C1 segment of cervical spinal cord (tissue), 14 donors: ENCODE measurements around the gene HIVEP3.
A peak's percentile ranks its signal among the peaks of the same experiment; 100 is the strongest.

Experiments
- DNase-seq, 14 donors: peaks; one replicate each; lab custom pipeline; 2025; lab: John Stamatoyannopoulos, UW

The HIVEP3 gene

DNA sequence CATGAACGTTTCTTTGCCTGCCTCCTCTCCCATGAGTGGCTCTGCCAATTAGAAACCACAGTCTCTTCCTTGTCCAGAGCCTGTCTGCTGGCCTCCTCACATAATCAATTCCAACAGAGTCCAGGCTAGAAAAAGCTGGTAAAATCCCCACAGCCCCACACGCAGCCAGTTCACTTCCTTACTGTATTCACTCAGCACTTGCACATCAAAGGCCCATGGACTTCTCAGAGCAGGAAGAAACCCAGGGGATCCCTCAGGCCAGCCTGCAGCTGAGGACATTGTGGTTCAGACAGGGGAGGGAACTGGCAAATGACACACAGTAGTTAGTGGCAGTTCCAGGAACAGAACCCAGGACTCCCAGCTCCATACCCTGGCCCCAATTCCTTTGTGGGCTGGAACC, 262.7 kb downstream of the HIVEP3 start:
- DNase-seq = peak in 1 of 14 donors; percentile 21

DNA sequence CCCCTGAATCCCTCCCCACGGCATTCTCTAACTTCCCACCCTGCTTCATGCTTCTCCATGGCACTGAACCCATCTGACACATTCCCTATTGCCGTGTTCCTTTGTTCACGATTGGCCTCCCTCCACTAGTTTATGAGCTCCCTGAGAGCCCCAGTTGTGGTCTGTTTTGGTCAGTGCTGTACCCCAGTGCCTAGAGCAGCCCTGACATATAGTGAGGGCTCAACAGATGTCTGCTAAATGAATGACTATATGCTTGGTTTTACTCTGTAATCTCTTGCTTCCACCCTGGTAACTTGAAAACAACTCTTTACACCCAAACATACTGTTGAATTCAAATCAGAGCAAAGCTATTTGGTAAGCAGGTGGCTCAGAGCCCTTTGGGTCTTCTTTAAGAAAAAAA, 263.1 kb downstream of the HIVEP3 start:
- DNase-seq = no peak

DNA sequence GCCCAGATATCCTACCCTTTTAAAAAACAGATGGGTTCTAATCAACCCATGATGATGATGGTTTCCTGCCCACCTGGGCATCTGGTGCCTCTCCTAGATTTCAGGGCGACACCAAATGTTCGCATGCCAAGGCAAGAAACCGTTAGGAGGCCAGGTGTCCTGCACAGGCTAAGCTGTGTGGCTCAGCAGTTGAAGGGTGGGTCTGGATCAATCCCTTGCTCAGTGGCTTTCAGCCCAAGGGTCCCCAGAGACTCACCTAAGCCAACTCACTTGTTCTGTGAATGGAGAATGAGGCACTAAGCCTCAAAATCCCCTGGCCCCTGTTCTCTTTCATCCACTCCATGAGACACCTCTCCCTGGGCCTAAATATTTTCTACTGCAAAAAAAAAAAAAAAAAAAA, 265.1 kb downstream of the HIVEP3 start:
- no peak for DNase-seq

DNA sequence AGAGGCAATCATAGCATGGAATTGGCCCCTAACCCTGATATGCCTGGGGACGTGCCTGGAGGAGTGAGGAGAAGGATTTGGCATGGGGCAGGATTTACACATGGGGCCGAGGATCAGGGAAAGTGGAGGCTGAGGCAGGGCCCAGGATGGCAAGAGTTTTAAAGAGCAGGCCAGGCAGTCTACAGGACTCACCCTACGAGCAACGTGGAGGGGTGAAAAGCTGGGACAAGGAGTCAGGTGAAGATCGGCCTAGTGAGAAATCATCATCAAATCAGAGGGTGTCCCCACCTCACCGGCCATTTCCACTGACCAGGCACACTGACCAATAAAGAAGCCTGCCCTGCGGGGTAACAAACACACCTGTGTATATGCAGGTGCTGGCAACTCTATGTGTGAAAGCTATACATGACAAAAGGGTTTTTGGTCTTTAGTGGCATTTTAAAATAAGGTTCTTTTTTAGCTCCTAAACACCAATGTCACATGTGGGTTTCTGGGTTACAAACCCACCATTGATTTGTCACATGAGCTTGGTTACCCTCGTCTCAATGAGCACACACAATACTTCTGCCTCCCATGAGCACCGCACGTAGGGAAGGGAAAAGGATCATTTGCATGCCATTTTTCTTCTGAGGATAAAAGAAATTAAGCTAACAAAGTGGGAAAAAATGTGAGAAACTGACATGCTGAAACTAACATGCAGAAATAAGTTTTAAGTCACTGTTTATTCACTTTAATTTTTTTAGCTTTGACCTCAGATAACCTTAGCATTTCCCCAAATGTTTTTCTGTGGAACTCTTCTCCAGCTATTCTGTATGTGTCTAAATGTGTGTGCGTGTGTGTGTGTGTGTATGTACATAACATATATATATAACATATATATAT, 266.1 kb downstream of the HIVEP3 start:
- no peak for DNase-seq

DNA sequence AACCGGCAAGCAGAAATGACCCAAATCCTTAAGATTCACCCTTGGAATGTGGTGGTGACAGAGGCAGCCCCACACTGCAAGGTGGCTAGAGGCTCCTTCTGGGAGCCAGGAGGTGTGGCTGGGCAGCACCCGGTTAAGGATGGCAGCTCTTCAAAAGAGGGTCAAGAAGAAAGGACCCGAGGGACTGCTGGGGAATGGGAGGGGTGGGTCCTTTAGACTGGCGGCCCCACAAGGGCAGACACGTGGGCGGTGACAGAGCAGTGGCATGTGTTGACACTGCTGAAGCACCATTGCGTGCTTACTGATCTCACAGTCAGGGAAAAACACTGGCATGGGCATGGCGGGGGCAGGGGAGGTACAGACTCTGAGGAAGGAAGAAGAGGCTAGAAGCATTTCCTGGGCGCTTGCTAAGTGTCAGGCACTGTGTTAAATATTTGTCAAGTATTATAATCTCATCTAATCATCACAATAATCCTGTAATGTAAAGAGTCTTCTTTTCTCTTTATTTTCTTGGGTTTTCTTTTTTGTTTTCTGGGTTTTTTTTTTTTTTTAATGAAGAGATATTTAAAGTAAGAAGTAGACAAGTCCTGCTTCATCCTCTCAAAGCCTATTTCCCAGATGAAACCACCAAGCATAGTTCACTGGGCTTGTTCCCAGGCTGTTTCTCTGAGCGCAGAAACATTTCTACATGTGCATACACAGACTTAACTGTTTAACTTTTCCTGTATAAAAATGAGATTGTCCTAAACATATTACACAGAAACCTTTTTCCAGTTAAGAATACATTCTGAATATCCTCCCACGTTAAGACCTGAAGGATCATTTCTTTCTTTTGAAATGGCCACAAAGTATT, 268.5 kb downstream of the HIVEP3 start:
- DNase-seq = peak in 1 of 14 donors; percentile 14

DNA sequence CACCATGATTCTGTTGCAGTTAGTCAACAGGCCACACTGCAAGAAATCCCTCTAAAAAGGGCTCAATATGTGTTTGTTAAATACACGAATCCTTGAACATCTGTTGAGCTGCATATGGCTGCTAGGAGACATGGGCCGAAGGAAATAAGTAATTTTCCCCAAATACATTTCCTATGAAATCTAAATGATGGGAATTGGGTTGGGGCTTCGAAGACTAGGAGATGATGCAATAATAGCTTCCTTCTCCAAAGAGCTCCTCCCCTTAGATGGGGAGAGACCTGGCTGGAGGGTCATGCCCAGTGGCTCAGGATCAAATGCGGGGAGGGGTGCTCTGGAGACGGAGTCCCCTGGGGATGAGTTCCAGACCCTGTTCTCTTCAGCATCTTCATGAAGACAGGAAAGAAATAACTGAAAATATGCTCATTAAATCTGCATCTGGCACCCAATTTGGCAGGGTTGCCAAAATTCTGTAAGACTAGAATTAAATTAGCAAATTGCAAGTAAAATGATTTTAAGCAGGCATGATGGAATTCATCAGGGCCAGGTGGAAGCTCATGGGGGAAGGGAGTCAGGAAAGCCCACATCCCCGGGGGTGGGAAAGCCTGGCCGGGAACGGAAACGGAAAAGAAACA, 269.2 kb downstream of the HIVEP3 start:
- no peak for DNase-seq

DNA sequence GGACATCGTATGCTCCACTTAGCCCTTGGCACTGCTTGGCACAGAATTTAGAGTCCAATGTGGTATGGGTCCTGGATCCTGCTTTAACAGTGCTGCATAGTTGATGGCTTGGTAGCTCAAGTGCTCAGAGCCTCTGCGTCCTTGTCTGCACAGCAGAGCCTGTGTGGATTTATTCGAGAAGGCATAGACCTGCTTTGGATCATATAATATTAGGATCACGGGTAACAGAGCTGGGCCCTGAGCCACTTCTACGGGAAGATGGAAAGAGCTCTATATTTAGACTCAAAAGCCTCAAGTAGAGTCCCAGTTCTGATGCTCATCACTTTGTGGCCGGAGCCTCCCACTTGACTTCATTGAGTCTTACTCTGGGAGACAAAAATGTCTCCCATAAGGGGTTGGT, 269.9 kb downstream of the HIVEP3 start:
- no peak for DNase-seq

DNA sequence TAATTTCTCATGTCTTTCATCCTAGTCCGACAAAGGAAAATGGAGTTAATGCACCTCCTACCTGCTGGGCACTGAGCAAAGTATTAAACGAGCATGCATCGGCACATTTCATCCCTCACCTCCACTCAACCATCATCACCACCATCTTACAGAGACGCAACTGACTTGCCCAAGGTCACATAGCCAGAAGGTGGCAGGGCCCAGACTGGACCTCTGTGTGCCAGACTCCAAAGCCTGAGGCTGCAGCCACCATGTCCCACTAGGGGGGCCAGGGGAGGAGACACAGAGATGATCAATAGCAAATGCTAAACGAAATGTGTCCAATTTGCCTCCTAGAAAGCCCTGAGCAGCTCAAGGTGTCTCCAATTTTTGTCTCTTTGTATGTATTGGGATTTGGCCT, 270.5 kb downstream of the HIVEP3 start:
- no peak for DNase-seq

DNA sequence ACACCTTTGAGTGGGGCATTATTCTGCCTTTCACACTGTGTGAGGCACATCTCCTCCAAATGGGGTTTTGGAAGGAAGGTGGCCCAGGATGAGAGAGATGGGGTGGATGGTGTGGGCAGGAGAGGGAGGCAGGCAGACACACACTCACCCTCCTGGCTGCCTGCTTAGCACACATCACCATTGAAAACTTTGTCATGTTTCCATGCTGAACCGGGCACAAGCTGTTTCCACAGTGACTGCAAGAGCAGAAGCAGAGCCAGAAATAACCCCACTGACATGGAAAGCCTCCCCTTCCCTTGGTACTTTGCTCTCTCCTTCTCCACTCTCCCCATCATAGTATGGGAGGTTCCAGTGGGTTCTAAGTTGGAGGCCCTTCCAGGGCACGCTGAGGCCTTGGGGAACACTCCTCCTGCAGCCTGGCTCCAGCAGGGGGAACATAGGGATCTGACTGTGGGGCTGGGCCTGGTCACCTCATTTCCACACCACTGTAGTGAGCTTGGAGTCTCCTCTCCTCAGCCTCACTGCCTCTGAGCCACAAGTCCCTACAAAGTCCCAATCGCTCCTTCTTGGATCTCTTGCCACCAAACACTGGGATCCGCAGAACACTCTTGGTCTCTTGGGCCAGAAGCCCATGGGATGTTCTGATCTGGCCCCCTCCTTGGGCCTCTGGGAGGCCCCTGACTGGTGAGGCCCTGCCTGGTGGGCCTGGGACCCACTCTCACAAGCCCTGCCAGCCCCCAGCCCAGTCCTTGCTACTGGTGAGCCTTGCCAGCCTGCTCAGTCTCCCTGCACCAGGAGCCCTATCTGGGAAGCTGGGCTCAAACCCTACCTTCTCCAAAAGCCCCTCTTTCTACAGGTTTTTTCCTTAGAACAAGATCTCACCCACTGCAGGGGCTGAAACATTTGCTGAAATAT, 271.2 kb downstream of the HIVEP3 start:
- no peak for DNase-seq

DNA sequence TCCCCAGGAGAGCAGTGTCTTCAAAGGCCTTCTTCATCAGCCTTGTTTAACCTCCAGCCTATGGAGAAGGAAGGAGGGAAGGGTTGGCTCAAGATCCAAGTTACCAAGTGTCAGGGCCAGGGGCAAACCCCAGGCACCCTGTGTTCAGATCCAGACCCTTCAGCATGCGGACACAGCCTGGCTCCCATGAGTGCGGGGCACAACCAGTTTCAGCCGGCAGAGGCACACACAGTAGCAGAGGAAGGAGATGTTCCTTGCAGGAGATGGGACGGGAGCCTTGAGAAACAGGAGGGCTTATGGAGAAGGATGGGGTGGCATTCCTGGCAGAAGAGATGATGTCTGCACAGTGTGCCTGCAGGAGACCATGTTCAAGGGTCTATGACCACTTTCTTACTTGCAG, 272.5 kb downstream of the HIVEP3 start:
- DNase-seq = no peak

DNA sequence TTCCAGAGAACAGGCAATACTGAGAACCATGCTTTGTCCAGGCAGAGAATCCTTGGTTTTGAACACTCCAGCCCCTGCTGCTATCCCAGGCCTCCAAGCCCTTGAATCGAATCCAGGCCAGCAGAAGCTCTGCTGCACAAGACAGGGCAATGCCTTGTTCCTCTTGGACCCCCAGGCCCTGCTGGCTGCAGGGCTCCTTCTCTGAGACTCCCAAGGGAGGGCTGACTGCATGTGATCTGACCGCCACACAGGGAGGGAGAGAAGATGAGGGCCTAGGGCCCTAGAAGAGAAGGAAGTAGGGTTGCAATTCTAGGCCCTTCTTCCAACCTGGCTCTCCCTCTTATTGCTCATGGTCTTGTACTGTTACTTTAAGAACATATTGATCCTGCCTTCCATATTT, 273.7 kb downstream of the HIVEP3 start:
- no peak for DNase-seq

DNA sequence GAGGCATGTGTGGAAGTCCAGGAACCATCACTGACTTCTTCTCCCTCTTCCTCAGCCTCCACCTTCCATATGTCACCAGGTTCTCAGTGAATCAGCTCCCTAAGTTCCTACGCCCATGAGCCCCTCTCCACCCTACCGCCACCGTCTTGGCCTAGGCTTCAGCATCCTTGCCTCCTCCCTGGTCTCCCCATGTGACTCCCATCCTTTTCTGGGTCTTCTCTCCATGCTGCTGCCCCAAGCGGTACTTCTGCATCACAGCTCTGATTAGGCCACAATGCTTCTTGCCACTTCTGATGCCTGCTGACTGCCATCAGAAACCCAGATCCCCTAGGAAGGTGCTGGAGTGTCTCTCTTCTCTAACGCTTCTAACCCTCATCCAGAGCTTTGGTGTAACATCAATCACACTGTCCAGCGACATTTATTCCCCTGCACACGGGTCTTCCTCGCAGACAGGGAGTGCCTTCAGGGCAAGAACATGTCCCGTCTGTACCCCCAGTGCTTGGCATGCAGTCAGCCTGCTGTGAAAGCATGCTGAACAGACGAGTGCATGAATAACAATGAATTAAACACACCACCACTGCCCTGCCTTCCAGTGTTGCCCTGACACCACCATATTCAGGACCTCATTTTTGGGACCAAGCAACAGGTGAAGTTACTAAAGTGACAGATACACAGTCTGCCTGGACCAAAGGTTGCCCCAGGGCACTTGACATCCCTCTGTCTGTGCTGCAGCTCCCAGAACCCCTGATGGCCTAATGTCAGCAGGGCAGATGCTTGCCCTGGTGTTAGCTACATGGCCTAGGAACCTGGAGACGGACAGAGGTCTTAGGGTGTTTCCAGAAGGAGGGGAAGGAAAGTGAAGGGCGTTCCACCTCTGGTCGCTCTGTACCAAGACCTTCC, 275.6 kb downstream of the HIVEP3 start:
- no peak for DNase-seq

DNA sequence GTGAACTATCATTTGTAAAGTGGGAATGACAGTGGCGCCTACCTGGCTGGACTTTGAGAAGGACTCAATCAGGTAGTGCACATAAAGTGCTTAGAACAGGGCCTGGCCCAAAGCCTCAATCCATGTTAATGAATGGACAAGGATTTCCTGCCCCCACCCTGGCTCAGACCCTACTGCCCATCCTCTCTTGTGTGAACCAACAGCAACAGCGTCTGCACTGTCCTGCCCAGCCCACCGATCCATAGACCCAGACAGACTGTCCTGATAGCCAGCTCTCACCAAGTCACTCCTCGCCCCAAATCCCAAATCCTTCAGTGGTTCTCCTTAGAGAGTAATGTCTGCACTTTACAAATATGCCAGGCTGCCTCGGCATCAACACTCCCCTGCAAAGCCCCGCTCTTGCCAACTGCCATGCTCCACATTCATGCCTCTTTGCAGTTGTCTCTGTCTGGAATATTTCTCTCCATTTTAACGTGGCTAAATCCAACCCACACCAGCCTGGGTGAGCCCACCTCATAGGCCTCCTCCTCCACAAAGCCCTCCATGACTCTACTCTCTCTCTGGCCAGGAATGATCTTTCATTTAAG, 276.7 kb downstream of the HIVEP3 start:
- no peak for DNase-seq

DNA sequence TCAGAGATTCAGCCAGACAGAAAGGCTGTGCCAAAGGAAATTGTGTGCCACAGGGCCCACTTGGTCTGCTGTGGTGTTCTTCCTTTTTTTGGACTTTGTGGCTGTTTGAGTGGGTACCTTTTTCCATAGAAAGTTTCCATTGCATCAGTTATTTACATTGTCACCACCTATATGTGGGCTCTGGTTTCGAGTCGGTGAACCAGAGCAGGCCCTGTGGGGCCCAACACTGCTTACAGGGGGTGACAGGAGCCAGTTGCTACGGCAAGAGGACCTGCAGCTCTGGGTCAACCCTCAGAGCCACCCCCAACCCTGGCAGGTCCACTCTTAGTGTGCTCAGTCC, 277.3 kb downstream of the HIVEP3 start:
- DNase-seq = no peak

DNA sequence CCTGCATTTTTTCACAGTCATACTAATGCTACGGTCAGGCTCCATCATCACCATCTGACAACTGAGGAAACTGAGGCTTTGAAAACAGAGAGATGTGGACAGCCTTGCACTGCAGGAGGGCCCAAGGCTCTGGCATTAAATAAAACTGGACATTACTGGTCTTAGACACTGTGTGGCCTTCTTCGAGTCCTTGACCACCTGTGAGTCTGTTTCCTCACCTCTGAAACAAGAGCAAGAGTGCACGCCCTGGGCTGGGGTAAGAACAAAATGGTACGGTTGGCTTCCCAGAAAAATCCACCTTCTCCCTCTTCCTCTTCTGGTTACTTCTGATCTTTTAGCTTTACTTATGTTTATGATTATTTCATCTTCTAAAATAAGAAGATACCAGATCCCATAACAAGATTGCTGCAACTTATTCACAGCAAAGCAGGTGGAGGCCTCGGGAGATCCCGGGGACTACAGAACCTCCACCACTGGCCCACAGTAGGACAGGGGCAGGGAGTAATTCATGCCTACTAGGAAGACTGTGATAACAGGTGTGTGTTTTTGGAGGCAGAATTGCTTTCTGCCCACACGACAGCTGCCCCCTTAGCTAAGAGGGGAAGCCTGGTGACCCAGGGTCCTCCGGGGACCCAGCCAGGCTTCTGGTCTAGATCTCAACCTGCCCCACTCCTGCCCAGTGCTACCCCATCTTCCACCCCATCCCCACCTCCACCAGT, 277.8 kb downstream of the HIVEP3 start:
- DNase-seq = no peak

DNA sequence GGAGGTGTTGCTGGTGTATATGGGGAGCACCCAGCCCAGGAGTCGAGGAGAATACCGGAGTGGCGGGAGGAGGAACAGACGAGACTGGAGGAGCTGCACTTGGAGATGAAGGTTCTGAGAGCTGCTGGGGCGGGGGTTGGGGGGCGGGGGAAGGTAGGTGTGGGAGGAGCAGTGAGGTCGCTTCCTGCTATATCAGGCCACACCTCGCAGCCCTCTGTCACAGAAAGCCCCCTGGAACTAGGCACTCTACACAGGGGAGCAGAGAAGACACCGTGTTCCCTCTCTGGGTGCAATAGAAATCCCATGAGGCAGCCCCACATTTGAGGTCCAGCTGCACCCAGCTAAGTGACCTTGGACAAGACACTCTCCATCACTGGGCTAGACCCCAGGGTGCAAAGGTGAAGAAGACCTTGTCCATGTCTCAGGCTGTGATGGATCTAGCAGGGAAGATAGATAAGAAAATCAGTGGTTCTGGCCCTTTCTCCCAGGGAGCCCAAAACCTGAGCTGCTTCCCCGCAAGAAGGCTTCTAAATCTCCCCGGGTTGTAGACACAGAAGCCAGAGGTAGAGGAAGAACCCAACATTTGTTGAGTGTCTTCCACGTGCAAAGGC, 278.5 kb downstream of the HIVEP3 start:
- no peak for DNase-seq

DNA sequence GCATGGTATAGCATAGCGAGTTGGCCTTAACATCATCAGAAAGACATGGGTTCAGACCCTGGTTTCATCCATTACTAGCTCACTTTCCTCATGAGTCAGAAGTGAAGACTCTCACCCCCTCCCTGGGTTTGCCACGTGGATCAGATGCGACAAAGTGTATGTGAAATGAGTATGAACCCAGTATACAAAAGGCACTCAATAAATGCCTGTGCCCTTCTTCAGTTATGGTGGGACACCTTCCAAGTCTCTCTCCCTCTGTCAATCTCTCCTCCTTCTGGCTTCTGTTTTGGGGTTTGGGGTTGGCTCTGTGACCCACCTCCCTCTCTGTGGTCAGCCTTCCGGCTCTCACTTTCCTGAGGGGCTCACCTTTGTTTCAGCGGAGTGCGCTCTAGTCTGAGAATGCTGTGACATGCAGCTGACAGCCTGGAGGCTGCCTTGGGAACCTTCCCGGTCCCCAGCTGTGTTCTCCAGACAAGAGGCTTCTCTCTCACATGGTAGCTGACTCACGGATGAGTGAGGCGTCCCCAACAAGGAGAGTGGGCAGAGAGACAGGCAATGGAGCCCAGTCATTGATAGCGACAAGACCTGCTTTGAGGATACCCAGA, 279.3 kb downstream of the HIVEP3 start:
- peak in 5 of 14 donors; percentile 22 to 84 (median 49) for DNase-seq
